ENCODE results near the gene CDA.

The CDA gene

DNA sequence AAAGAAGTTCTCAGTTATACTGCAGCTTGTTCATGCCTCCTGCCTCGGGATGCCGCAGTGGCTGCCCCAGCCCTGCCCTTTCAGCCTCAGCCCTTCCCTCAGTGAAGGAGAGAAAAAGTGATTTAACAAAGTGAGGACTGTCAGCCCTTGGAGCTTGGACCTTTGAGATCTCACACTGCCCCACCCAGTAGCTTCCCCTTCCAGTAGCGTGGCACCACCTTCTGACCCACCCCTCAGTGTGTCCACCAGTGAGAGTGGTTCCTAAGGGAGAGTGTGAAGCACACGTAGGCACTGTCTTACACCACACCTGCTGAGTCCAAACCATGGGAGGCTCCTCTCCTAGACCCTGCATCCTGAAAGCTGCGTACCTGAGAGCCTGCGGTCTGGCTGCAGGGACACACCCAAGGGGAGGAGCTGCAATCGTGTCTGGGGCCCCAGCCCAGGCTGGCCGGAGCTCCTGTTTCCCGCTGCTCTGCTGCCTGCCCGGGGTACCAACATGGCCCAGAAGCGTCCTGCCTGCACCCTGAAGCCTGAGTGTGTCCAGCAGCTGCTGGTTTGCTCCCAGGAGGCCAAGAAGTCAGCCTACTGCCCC lies at the start of gene CDA:
CDA (plus strand) TSS at position 464 of the 592 bp plus-strand sequence; CDS start at position 497, 33 bp downstream.
- DNase-seq (ENCODE audit: low spot score) = no peak

DNA sequence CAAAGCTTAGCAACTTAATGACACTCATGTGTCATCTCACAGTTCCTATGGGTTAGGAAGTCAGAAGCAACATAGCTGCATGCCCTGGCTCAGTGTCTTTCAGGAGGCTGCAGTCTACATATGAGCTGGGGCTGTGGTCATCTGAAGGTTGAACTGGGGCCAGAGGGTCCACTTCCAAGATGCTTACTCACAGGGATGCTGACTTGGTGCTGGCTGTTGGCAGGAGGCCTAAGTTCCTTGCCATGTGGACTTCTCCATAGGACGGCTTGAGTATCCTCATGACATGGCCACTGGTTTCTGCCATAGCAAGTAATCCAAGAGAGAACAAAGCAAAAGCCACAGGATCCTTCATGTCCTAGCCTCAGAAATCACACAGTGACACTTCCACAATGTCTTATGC lies 48.6 kb upstream of the CDA start:
- no peak for DNase-seq (ENCODE audit: low spot score)

GRCh38 chr1:20546637-20547036 lies 42.3 kb upstream of the CDA start:
- DNase-seq (ENCODE audit: low spot score) = no peak

- DNase-seq (ENCODE audit: low spot score) = no peak
Measured at GRCh38 chr1:20551161-20551560, 37.7 kb upstream of the CDA start.

DNA sequence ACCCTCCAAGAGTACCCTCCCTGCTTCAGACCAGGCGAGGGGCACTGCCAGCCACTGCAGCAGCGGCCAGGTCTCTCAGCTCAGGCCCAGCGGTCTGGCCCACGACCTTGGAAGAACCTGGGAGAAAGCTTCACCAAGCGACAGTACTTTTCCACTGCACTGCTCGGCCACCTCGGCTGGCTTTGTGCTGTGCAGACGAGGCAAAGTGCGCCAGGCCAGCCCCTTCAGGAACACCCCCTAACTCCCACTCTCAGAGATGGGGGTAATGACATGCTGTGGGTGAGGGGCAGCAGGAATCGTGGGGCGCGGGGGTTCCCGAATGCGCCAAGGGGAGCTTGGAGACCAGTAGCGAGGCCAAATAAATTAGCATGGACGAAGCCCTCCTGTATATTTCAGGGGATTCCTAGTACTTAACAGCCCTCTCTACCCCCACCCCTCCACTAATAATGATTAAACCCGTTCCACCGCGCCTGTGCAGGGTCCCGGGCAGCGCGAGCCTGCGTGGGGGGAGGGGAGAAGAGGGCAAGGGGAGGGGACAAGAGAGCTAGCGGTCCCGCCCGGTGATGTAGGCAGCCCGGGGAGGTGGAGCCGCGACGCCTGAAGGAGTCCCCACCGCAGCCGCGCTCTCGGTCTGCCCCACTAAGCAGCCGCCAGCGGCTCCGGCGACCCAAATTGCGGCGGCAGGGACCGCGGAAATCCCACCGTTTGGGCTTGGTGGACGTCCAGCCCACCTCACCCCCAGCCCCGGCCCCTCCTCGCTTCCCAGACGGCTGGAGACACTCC lies 36.8 kb upstream of the CDA start, which contains the start of gene FAM43B:
FAM43B (plus strand) TSS at position 629 of the 783 bp plus-strand sequence. CDS start 401 bp downstream, outside the sequence.
- DNase-seq (ENCODE audit: low spot score) = peak; percentile 87

DNA sequence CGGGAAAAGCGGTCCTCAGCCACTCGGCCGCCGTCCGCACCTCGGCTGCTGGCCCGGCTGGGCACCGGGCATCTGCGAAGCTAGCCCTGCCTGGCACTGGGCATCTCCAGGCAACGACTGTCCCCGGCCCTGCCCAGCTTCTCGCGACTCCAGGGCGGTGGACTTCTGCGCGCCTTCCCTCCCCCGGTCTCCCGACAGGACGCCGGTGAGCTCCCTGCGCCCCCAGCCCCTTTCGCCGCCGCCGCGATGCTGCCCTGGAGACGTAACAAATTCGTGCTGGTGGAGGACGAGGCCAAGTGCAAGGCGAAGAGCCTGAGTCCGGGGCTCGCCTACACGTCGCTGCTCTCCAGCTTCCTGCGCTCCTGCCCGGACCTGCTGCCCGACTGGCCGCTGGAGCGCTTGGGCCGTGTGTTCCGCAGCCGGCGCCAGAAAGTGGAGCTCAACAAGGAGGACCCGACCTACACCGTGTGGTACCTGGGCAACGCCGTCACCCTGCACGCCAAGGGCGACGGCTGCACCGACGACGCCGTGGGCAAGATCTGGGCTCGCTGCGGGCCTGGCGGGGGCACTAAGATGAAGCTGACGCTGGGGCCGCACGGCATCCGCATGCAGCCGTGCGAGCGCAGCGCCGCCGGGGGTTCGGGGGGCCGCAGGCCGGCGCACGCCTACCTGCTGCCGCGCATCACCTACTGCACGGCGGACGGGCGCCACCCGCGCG lies 36.0 kb upstream of the CDA start:
- no peak for DNase-seq (ENCODE audit: low spot score)

DNA sequence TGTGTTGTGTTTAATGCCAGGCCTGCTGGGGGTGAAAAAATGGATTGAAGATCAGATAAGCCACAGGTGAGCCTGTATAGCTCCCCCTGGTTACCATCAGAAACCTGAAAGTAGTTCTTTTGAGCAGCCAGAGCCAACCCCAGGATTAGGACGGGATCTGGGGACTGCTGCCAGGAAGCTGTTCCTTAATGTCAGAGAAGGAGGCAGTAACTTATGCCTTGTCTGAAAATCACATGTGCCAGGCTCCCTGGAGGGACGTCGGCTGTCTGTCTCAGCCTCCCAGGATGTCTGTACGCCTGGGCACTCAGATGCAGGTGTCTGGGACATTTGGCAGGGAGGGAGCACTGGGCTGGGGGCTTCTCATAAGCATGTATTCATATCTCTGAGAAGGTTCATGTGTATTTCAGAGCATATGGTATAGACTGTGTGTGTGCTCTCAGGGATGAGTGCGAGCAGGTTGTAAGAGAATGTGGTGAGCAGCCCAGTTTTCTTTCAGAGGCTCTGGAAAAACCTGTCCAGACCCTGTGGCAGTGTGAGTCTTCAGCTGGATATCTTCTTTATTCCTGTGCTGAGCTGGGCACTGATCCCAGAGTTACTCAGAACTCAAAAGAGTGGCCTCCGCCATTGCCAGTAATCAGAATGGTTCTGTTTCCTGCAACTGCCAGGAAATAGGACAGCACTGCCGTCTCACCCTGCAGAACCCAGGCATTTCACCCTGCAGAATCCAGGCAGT lies 33.7 kb upstream of the CDA start:
- no peak for DNase-seq (ENCODE audit: low spot score)

GRCh38 chr1:20555758-20556120 lies 33.2 kb upstream of the CDA start:
- DNase-seq (ENCODE audit: low spot score) = no peak

DNA sequence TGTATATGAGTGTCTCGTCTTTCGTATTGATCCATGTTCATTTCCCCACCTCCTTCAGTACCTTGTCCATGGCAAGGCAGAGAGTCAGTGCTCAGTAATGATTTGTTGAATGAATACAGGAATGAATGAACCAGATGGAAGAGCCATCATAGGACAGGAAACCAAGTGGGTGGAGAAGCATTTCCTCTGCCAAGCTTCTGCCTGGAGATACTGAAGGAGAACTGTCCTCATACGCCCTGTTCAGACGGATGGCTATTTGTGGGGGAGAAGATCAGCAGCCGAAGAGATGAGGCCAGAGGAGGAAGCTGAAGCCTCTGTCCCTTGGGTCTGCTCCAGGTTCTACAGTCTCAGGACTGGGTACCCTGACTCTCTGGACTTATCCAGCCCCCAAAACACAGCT lies 30.7 kb upstream of the CDA start:
- DNase-seq (ENCODE audit: low spot score) = no peak

GRCh38 chr1:20560966-20561365 lies 27.9 kb upstream of the CDA start:
- no peak for DNase-seq (ENCODE audit: low spot score)

- no peak for DNase-seq (ENCODE audit: low spot score)
Measured at GRCh38 chr1:20565234-20565633, 23.7 kb upstream of the CDA start.

- DNase-seq (ENCODE audit: low spot score) = no peak
Measured at GRCh38 chr1:20569523-20570098, 19.3 kb upstream of the CDA start.

- DNase-seq (ENCODE audit: low spot score) = no peak
Measured at GRCh38 chr1:20571427-20571826, 17.5 kb upstream of the CDA start.

DNA sequence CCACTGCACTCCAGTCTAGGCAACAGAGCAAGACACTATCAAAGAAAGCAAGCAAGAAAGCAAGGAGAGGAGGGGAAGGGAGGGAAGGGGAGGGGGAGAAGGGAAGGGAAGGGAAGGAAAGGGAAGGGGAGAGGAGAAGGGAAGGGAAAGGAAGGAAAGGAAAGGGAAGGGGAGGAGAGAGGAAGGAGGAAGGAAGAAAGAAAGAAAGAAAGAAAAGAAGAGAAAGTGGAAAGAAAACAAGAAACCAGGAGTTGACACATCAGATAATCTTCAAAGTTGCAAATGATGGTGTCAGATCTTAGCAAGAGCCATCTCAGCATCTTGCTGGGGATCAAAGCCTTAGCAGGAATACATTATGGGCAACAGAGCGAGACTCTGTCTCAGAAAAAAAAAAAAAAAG lies 14.9 kb upstream of the CDA start:
- no peak for DNase-seq (ENCODE audit: low spot score)

- DNase-seq (ENCODE audit: low spot score) = no peak
Measured at GRCh38 chr1:20574686-20575540, 14.0 kb upstream of the CDA start.

GRCh38 chr1:20575541-20576336 lies 13.2 kb upstream of the CDA start:
- no peak for DNase-seq (ENCODE audit: low spot score)

DNA sequence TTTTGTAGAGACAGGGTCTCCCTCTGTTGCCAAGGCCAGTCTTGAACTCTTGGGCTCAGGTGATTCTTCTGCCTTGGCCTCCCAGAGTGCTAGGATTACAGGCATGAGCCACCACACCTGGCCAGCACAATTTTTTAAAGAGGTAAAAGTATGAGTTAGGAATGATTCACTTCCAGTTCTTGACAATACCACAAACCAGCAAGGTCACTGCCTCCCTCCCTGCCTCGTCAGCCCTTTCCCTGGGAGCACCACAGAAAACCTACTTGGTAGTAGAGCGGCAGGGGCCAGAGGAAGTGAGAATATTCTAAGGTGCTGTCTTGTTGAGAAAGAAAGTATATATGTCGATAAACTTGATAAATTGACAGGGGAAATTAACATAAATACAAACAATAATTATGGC lies 10.8 kb upstream of the CDA start:
- no peak for DNase-seq (ENCODE audit: low spot score)

DNA sequence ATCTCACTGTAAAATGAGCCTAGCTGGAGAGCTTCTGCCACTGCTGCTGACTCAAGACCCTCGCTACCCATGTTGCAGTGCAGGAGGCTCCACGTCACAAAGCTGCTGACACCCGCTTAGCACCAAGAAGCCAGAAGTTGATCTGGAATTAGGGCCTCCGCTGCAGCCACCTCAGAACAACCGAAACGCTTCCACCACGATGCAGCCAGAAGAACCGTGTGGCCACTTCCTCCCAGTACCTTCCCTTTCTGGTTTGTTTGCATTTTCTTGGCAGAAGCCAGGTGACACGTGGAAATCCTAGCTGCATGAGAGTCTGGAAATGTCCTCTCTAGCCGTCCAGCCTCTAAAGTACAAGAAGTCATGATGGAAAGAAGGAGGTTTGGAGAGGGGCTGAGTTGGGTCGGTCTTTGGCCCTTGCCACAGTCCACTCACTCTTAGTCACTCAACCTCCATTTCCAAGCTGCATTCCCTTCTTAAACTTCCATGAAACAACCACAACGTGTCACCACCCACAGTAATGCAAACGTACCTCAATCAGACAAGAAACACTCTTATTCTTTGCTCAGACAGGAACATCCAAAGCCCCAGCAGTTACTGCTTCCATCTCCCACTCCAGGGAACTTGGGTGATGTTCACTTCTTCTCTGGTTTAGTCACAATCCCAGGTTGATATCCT lies 10.0 kb upstream of the CDA start:
- no peak for DNase-seq (ENCODE audit: low spot score)

DNA sequence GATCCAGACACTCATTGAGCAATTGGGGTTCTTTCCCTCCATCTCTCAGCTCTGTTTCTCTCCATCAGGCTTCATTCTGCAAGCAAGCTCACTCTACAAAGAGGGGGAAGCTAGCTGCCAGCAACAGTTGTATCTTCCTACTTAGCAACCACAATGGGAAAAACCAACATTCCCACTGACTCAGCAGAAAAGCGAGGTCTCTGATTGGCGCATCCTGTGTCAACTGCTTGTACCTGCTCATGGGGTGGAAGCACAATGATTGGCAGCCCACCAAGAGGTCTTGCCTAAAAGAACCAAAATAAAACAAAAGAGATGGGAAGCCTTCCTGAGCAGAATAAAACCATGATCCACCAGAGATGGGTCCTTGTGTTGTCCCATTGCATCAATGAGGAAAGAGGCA lies 4.0 kb upstream of the CDA start:
- DNase-seq (ENCODE audit: low spot score) = no peak

Data from left forelimb (tissue), 1 donor.